IPS-18c (cell line): ENCODE measurements around the gene TCFL5.
A peak's percentile ranks its signal among the peaks of the same experiment; 100 is the strongest.
"Not testable (repeated sequence)": the region's sequence is repeated elsewhere in the genome, so short reads cannot be mapped to it uniquely, and the experiment has no call there.

Experiments used
- H3K4me3 ChIP-seq: 2 replicates; pipeline ENCODE4 v1.7.0; 2013; ENCODE audit warnings: low read depth, mild to moderate bottlenecking, low read length, moderate library complexity; ENCODE audit not compliant: insufficient read depth
- H3K9me3 ChIP-seq: one replicate; pipeline ENCODE4 v1.6.1; 2013; ENCODE audit warnings: mild to moderate bottlenecking, low read length, moderate library complexity; ENCODE audit not compliant: control insufficient read depth, insufficient read depth

TCFL5 gene

DNA sequence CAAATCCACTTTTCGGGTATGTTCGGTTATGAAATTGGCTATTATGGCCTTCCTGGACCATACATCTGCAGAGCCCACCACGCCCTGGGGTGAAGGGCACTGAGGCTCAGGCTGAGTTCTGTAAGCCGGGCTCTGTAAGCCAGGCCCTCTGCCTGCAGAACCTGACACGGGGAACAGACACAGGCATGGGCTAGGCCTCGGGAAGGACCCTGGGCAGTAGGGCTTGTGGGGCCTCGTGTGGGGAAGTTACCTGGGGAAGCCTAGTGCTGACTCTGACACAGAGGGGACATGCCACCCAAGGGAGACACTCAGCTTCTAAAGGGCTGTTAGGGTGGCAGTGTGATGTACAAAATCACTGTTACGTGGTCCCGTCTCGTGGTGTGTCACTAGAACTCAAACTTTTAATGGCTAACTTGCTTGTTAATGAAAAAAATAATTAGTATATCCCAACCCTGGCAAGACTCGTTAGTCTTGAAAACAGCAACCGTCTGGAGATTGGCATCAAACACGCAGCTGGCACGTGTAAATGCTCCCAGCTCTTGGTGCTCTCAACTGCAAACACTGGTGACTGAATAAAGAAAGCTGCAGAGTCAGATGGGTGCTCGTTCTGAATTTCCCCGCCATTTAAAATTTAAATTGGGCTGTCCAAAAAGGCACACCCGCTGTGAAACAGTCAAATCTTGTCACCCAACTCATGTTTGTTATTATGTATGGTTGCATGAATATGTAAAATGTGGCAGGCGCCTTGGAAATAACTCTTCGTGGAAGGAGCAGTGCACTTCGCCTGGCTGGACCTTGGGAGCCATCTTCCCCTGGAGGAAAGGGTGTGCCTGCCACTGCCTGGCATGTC is 23.6 kb upstream of the TCFL5 start:
- Histone ChIP-seq H3K9me3 (no peaks in the 10 kb centered on the region), H3K4me3 (peak overlapping the region; percentile 22; the same call in 1 of the 2 replicates)

GRCh38 chr20:62884556-62884955 is 22.9 kb upstream of the TCFL5 start:
- Histone ChIP-seq H3K4me3 (no peak overlapping the region), H3K9me3 (no peaks in the 10 kb centered on the region)

DNA sequence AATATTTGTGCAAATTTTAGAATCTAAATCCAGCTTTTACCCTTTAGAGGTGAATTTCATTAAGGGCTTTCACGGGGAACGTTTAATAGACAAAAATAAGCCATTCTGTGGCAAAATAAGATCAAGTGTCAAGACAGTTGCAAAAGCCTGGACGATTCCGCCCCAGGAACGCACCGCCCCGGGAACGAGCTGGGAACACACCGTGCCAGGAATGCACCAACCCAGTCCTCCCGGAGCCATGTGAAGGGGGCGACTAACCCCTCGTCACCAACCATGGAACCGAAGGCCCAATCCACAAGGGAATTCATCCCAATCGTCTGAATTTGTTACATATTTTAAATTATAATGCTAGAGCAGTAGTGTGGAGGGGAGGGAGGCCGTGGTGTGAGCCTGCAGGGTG is 20.8 kb upstream of the TCFL5 start:
- no peaks in the 10 kb centered on the region for H3K9me3 ChIP-seq

GRCh38 chr20:62881662-62882395 is 20.2 kb upstream of the TCFL5 start:
- no peak overlapping the region for H3K4me3 ChIP-seq
- H3K9me3 ChIP-seq: no peaks in the 10 kb centered on the region

More for the DNA sequence above, 20.8 kb upstream of the TCFL5 start:
- H3K4me3 ChIP-seq: no peak overlapping the region

- Histone ChIP-seq H3K4me3 (no peak overlapping the region), H3K9me3 (no peaks in the 10 kb centered on the region)
Observed at GRCh38 chr20:62880935-62881661, 19.5 kb upstream of the TCFL5 start.

- H3K9me3 ChIP-seq: no peaks in the 10 kb centered on the region
- no peak overlapping the region for H3K4me3 ChIP-seq
Observed at GRCh38 chr20:62880147-62880934, 18.7 kb upstream of the TCFL5 start.

DNA sequence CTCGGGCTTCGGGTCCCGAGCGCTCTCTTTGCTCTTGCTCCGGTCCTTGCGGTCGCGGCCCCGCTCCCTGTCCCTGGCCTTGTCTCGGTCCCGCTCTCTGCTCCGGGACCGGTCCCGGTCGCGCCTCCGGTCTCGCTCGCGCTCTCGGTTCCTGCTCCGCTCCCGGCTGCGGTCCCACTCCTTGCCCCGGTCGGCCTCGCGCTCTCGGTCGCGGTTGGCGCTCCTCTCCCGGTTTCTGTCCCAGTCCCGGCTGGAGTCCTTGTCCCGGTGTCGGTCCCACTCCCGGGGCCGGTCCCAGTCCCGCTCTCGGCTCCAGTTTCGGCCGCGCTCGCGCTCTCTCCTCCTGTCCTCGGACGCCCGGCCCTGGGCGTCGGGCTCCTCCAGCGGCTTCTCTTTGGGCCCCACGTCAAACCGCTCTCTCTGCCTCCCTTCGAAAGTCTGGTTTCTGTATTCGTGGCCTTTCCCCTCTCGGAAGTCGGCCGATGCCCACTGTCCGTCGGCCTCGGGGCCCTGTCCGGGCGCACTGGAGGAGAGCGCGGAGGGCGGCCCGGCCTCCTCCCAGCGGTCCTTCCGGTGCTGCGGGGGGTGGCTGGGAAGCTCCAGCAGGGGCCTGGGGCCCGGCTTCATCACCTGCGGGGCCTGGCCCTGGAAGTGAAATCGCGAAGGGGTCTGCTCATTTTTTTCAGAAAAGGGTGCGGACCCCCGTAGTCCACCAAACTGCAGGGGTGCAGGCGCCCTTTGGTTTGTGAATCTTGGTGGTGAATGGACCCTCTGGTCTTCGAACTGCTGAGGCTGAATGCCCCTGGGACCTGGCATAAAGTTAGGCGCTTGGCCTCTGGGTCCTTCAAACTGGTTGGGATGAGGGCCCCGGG is 17.9 kb upstream of the TCFL5 start:
- Histone ChIP-seq H3K9me3 (no peaks in the 10 kb centered on the region), H3K4me3 (no peak overlapping the region)

DNA sequence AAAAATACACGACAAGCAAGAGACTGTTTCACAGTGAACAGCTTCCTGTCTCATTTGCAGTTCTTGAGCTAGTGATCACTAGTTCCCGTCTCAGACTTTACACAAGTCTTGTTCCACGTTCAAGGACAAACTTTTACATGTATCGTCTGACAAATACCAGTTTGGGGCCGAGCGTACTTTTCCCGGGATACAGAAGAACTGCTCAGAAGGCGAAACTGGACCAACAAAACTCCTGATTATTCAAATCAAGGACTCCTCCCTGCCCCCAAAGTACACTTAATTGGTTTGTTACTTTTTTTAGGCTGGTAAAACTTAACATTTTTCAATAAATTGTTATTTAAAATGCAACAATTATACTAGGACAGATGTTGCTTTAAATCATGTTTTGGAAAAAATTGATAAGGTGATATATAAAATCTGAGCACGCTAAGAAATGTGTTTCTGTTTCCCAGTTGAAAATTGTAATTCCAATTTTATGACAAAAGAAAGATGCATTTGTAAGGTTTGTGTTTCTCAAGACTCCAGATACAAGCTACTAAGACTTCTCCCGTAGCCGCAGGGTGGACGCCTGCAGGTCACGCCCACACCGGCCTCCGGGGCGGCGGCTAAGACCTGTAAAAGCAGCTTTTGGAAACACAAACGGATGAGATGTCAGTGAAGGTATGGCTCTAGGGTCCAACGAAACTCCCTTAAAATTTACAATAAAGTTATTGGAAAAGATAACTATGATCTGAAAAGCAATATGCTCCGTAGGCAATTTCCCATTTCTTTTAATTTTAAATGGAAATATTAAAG is 16.8 kb upstream of the TCFL5 start:
- Histone ChIP-seq H3K4me3 (no peak overlapping the region), H3K9me3 (no peaks in the 10 kb centered on the region)

- no peak overlapping the region for H3K4me3 ChIP-seq
- H3K9me3 ChIP-seq: no peaks in the 10 kb centered on the region
Observed at GRCh38 chr20:62876902-62877816, 15.5 kb upstream of the TCFL5 start.

- H3K9me3 ChIP-seq: no peaks in the 10 kb centered on the region
- H3K4me3 ChIP-seq: no peak overlapping the region
Observed at GRCh38 chr20:62876501-62876901, 14.9 kb upstream of the TCFL5 start.

- H3K4me3 ChIP-seq: no peak overlapping the region
- no peaks in the 10 kb centered on the region for H3K9me3 ChIP-seq
Observed at GRCh38 chr20:62875419-62876361, 14.1 kb upstream of the TCFL5 start.

- Histone ChIP-seq H3K9me3 (no peaks in the 10 kb centered on the region), H3K4me3 (no peak overlapping the region)
Observed at GRCh38 chr20:62874964-62875344, 13.3 kb upstream of the TCFL5 start.

- H3K4me3 ChIP-seq, H3K9me3 ChIP-seq: not testable (repeated sequence)
Observed at GRCh38 chr20:62873681-62874031, 12.0 kb upstream of the TCFL5 start.

DNA sequence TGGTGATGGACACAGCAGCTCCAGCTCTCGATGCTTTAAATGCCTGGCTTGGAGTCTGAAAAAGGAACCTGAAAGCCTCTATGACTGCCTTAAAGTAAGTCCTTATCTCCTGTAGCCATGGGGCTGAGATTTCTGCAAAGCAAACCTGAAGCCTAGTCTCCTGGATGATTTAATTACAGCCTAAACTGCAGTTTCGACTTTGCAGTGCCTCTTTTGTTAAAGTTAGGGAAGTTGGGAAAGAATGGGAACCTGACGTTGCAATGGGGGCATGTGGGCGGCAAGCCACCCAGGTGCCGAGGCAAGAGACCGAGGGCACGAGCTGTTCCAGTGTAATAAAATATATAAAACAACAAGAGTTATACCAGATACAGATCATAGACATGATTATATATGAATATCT is 11.7 kb upstream of the TCFL5 start:
- H3K4me3 ChIP-seq: no peak overlapping the region
- no peaks in the 10 kb centered on the region for H3K9me3 ChIP-seq
